Gastrocnemius medialis (tissue), 4 donors: ENCODE results near the gene CKMT2. TPM values are rescaled to one million over a fixed set of nuclear protein-coding genes. Genes with fewer than 3 reads are reported as not detected.

ENCODE experiments used
- ATAC-seq, 2 donors: fragments of 150-250 bp; one replicate each; pipeline ENCODE4 v1.9.1; 2016
- DNase-seq, 2 donors: peaks; one replicate each; pipeline ENCODE4 v3.0.0-alpha.2; 2019
- H3K27ac ChIP-seq, 4 donors: fragments of 200-600 bp; sonication (generic); 1 replicate in 1 of 4; 2 replicates in 3 of 4; pipeline ENCODE4 v1.5.1; 2016 to 2018; ENCODE audit warnings: mild to moderate bottlenecking in 2 of 4, moderate library complexity in 1 of 4
- H3K27me3 ChIP-seq, 3 donors: fragments of 200-600 bp; sonication (generic) in 2 of 3; 1 replicate in 1 of 3; 2 replicates in 2 of 3; pipeline versions ENCODE4 v1.5.1 to v1.6.0; 2016 to 2019; ENCODE audit warnings: mild to moderate bottlenecking in 1 of 3, moderate library complexity in 1 of 3
- H3K36me3 ChIP-seq, 2 donors: fragments of 200-600 bp; sonication (generic) in 1 of 2; one replicate each; pipeline ENCODE4 v1.5.1; 2017 to 2018
- H3K4me1 ChIP-seq, 2 donors: fragments of 200-600 bp; sonication (generic) in 1 of 2; one replicate each; pipeline ENCODE4 v1.5.1; 2016 to 2017; ENCODE audit warnings: mild to moderate bottlenecking in 2 of 2
- H3K4me3 ChIP-seq, 4 donors: fragments of 200-600 bp; sonication (generic) in 3 of 4; 1 replicate in 1 of 4; 2 replicates in 3 of 4; pipeline ENCODE4 v1.5.1; 2016 to 2019; ENCODE audit warnings: mild to moderate bottlenecking in 2 of 4
- H3K9me3 ChIP-seq, 3 donors: fragments of 200-600 bp; sonication (generic) in 2 of 3; 1 replicate in 1 of 3; 2 replicates in 2 of 3; pipeline ENCODE4 v1.5.1; 2016 to 2019
- CTCF ChIP-seq, 5 experiments: fragments of 450-650 bp in 3 of 5; fragments of 200-600 bp in 2 of 5; sonication (generic) in 2 of 5; IDR thresholded peaks in 4 of 5; conservative IDR thresholded peaks in 1 of 5; 1 replicate in 4 of 5; 2 replicates in 1 of 5; pipeline ENCODE4 v1.5.1; 2016 to 2019; ENCODE audit warnings: antibody characterized with exemption in 5 of 5, mild to moderate bottlenecking in 3 of 5, moderate library complexity in 3 of 5
- POLR2A ChIP-seq, 2 donors: fragments of 450-650 bp; IDR thresholded peaks; one replicate each; pipeline ENCODE4 v1.6.1; 2017; ENCODE audit warnings: antibody characterized with exemption in 2 of 2, mild to moderate bottlenecking in 2 of 2, moderate library complexity in 2 of 2
- in situ Hi-C, 4 donors: fragments of 200-750 bp; cut with MboI; loops; one replicate each; pipeline versions ENCODE4 v1.15.0 to v1.8.0; 2017; ENCODE audit warnings: low sequenced_read_pairs in 4 of 4
- intact Hi-C: fragments of 100-400 bp; cut with DNase I; formaldehyde crosslinking; loops from one replicate; pipeline ENCODE4 v1.15.1; 2023; ENCODE audit warnings: low total_unique reads
- total RNA-seq, 4 donors: library from RNA; depleted of rRNA; stranded (reverse); fragments of >200 nt; gene quantifications; one replicate each; pipeline versions ENCODE4 v1.1.0 to v1.2.3, GENCODE V29; 2016

CKMT2 gene
- total RNA-seq, 4 donors from 2014 or later, result 550 to 1,114 (median 879) TPM

- intact Hi-C loops, result loop anchor here (2.0 to 5.0 kb wide), 5 partner anchors 54 to 866 kb away; partner anchors contain the start of gene CKMT2
- DNase-seq (peak; percentile 89), ATAC-seq (peak; percentile 97 to 98)
- Histone ChIP-seq H3K9me3 (no peaks in the 10 kb centered on the region), H3K27ac (peak within 1 kb of the TSS; percentile 87 to 93 (median 88)), H3K4me3 (peak within 1 kb of the TSS; percentile 83 to 96 (median 87)), H3K36me3 (peaks cover 3 to 8% of the 10 kb centered on the region in 2 donors), H3K27me3 (no peaks in the 10 kb centered on the region), H3K4me1 (peaks cover 28 to 30% of the 10 kb centered on the region in 2 donors)
- in situ Hi-C loops, result no loop called here
- TF ChIP-seq POLR2A (IDR thresholded peaks at IDR 0.05) (peak; percentile 58 to 65), CTCF (IDR thresholded peaks at IDR 0.05 in 4 of 5, conservative IDR thresholded peaks at IDR 0.05 in 1 of 5) (peak in 3 of 5 experiments; percentile 13 to 37 (median 31))
Measured at GRCh38 chr5:81301271-81302015, 68.3 kb downstream of the CKMT2 start, which contains the start of gene ZCCHC9. Gene ZCCHC9 (plus strand): TSS chr5:81301587. CDS start chr5:81304758, 3,171 bp downstream.

GRCh38 chr5:81302596-81302995 is 69.5 kb downstream of the CKMT2 start:
- DNase-seq (no peak), ATAC-seq (no peak)
- intact Hi-C loops, result loop anchor here (5.0 kb wide), 4 partner anchors 55 to 865 kb away; no protein-coding TSS in a partner anchor
- H3K4me3 ChIP-seq, result peak overlapping the region in 3 of 4 donors; percentile 83 to 96 (median 91)
- H3K9me3 ChIP-seq, result no peaks in the 10 kb centered on the region
- TF ChIP-seq POLR2A (IDR thresholded peaks at IDR 0.05) (no peak), CTCF (IDR thresholded peaks at IDR 0.05 in 4 of 5, conservative IDR thresholded peaks at IDR 0.05 in 1 of 5) (no peak)
- peaks cover 3 to 8% of the 10 kb centered on the region in 2 donors for H3K36me3 ChIP-seq
- in situ Hi-C loops, result no loop called here
- H3K27me3 ChIP-seq, result no peaks in the 10 kb centered on the region
- peaks cover 28 to 30% of the 10 kb centered on the region in 2 donors for H3K4me1 ChIP-seq
- no peak overlapping the region for H3K27ac ChIP-seq

GRCh38 chr5:81303563-81303962 is 70.4 kb downstream of the CKMT2 start:
- Histone ChIP-seq H3K4me1 (peaks cover 28 to 30% of the 10 kb centered on the region in 2 donors), H3K9me3 (no peaks in the 10 kb centered on the region), H3K36me3 (peaks cover 3 to 8% of the 10 kb centered on the region in 2 donors), H3K4me3 (no peak overlapping the region), H3K27ac (no peak overlapping the region), H3K27me3 (no peaks in the 10 kb centered on the region)
- intact Hi-C loops (loop anchor here (5.0 kb wide), 4 partner anchors 56 to 864 kb away; no protein-coding TSS in a partner anchor), in situ Hi-C loops (no loop called here)
- no peak for TF ChIP-seq CTCF (IDR thresholded peaks at IDR 0.05 in 4 of 5, conservative IDR thresholded peaks at IDR 0.05 in 1 of 5)
- ATAC-seq (no peak), DNase-seq (no peak)

GRCh38 chr5:81305785-81306184 is 72.7 kb downstream of the CKMT2 start:
- Histone ChIP-seq H3K27ac (no peak overlapping the region), H3K4me1 (peaks cover 11 to 16% of the 10 kb centered on the region in 2 donors), H3K9me3 (no peaks in the 10 kb centered on the region), H3K4me3 (no peak overlapping the region), H3K36me3 (peaks cover 3 to 26% of the 10 kb centered on the region in 2 donors), H3K27me3 (no peaks in the 10 kb centered on the region)
- ATAC-seq, result no peak
- intact Hi-C loops (no loop called here), in situ Hi-C loops (no loop called here)
- TF ChIP-seq CTCF (IDR thresholded peaks at IDR 0.05 in 4 of 5, conservative IDR thresholded peaks at IDR 0.05 in 1 of 5) (no peak), POLR2A (IDR thresholded peaks at IDR 0.05) (no peak)
- DNase-seq, result no peak
